GM12892 (cell line): ENCODE measurements around the gene CTSK.

Experiments used
- POLR2A ChIP-seq: IDR thresholded peaks from 2 replicates; pipeline ENCODE4 v1.6.1; 2011; ENCODE audit warnings: low read depth, low read length, control low read depth
- POLR2AphosphoS5 ChIP-seq: IDR thresholded peaks from 2 replicates; pipeline ENCODE4 v1.6.1; 2011; ENCODE audit warnings: low read depth, low read length, control low read depth

- no peak for TF ChIP-seq POLR2A
- no peak for TF ChIP-seq POLR2AphosphoS5
Observed at GRCh38 chr1:150799089-150799488, 9.0 kb downstream of the CTSK start.
